ENCODE measurements around the gene IWS1.
"Not testable (repeated sequence)": the region's sequence is repeated elsewhere in the genome, so short reads cannot be mapped to it uniquely, and the experiment has no call there.

The IWS1 gene

GRCh38 chr2:127526132-127527000, at the start of gene IWS1:
TSS of gene IWS1 (minus strand) at chr2:127526489. CDS start at chr2:127526208, 281 bp downstream.
- peak; percentile 92 for DNase-seq (ENCODE audit: low spot score)

- DNase-seq (ENCODE audit: low spot score): no peak
Observed at GRCh38 chr2:127575941-127576432, 49.7 kb upstream of the IWS1 start.

DNA sequence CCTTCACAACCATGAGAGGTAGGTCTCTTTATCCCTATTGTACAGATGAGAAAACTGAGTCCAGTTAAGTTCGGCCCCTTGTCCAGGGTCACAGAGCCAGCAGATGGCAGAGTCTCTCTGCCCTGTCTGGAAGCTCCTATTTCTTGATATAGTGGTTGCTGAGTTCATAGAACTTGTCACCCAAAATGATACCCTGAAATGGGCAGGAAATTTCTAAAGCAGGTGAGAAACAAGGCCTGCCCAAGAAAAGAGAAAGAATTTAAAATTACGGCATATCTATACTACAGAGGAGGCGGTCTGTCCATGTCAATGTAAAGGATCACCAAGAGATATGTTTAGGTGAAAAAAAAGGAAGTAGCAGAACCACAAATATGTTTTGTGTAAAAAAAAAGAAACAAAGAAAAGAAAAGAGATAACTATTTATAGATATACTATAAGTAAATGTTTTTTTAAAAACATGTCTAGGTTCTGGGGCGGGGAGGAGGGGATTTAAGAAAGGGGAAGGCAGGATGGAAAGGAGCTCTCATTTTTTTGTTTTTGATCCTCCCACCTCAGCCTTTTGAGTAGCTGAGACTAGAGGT, 49.0 kb upstream of the IWS1 start:
- DNase-seq (ENCODE audit: low spot score): no peak

- no peak for DNase-seq (ENCODE audit: low spot score)
Observed at GRCh38 chr2:127574656-127575055, 48.4 kb upstream of the IWS1 start.

GRCh38 chr2:127573771-127574170, 47.5 kb upstream of the IWS1 start:
- DNase-seq (ENCODE audit: low spot score): no peak

- no peak for DNase-seq (ENCODE audit: low spot score)
Observed at GRCh38 chr2:127573298-127573697, 47.0 kb upstream of the IWS1 start.

- no peak for DNase-seq (ENCODE audit: low spot score)
Observed at GRCh38 chr2:127572841-127573240, 46.6 kb upstream of the IWS1 start.

- not testable (repeated sequence) for DNase-seq (ENCODE audit: low spot score)
Observed at GRCh38 chr2:127572352-127572751, 46.1 kb upstream of the IWS1 start.

- no peak for DNase-seq (ENCODE audit: low spot score)
Observed at GRCh38 chr2:127570282-127571250, 44.3 kb upstream of the IWS1 start.

DNA sequence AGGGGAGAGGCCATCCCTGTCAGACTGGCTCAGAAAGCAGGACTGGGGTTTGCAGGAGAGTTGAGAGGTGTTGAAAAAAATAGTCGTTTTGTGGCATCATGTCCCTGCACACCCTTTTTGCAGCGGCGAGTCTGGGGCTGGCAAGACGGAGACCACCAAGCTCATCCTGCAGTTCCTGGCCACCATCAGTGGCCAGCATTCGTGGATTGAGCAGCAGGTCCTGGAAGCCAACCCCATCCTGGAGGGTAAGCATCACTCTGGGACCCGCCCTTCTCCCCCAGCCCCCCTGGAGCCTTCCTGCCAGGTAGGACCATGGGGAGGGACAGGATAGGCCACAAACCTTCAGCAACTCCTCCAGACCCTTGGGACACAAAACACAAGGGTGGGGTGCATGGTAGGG, 43.4 kb upstream of the IWS1 start:
- DNase-seq (ENCODE audit: low spot score): no peak

DNA sequence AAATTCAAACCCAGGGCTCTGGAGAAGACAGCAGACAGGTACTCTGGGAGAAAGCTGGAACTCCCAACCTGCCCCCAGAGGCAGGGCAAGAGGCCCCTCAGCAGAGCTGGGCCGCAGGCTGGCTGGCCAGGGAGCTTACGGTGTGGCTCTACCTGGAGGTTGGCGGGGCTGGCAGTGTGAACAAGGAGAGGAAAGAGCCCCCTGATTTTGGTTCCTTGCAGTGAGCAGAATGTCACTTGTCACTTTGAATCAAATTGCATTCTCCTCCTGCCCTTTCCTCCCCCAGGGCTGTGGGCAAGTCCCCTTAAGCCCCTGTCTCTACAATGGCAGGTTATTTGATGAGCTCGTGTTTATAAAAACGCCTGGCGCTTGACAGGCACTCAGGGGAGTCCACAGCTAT, 41.8 kb upstream of the IWS1 start:
- no peak for DNase-seq (ENCODE audit: low spot score)

DNA sequence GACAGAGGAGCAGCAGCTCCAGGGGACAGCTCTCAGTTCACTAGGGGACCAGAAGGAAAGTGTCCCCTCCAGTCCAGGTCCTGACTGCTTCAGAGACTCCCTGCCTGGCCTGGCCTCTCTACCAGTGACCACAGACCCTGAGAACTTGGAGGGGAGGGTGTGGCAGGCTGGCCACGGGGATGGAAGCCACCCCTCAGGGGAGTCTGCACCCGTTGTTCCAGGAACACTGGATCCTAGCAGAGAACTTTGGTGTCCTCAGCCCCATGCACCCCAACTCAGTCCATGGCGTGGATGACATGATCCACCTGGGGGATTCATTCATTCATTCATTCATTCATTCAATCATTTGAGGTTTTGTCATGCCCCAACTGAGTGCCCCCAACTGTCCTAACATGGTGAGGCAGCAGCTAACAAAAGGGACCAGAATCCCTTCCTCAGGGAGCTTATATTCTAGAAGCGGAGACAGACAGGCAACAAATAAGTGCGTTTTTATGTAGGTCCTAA, 41.1 kb upstream of the IWS1 start:
- no peak for DNase-seq (ENCODE audit: low spot score)

- no peak for DNase-seq (ENCODE audit: low spot score)
Observed at GRCh38 chr2:127566576-127566975, 40.3 kb upstream of the IWS1 start.

DNA sequence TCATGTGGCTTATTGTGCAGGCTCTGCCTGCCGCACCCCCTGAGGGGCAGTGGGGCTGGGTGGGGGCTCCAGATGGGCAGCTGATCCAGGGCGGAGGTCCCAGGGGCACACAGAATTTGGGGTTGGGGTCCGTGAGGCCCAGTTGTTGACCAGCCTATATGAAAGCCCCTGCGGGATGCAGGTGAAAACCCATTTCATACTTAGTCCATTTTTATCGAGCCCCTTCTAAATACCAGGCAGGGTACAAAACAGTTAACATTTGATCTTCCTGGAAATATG, 39.8 kb upstream of the IWS1 start:
- DNase-seq (ENCODE audit: low spot score): no peak

DNA sequence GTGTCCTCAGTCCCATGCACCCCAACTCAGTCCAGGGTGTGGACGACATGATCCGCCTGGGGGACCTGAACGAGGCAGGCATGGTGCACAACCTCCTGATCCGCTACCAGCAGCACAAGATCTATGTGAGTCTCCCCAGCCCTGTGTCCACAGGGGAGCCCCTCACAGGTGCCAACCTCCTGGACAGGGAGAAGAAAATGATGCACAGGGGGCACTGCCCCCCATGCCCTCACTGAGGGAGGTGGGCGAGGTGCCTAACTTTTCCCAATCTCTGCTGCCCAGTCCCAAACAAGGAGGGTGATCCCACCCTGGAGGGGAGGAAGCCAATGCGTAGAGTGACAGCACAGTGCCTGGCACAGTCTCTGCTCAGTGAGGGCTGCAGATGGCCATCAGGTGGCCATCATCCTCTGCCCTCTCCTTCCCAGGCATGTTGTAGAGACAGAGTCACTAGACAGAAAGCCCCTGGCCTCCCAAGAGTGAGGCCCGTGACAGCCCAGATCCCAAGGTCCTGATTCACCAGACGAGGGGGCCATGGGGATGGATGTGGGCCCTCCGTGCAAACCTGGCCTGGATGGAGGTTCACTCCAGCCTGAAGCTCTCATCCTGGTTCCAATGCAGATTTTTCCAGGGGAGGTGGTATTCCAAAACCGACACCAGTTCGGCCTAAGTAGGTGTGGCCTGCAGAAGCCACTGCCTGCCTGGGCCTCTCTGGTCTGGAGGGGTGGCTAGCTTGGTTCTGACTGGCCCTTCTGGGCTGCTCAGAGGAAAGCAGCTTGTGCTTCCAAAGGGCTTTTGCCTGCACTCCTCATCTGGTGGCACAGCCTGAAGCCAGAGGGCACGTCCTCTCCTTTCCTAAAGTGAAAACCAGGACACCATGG, 39.2 kb upstream of the IWS1 start:
- DNase-seq (ENCODE audit: low spot score): no peak

- no peak for DNase-seq (ENCODE audit: low spot score)
Observed at GRCh38 chr2:127564429-127565260, 38.4 kb upstream of the IWS1 start.

- no peak for DNase-seq (ENCODE audit: low spot score)
Observed at GRCh38 chr2:127563458-127564428, 37.5 kb upstream of the IWS1 start.

DNA sequence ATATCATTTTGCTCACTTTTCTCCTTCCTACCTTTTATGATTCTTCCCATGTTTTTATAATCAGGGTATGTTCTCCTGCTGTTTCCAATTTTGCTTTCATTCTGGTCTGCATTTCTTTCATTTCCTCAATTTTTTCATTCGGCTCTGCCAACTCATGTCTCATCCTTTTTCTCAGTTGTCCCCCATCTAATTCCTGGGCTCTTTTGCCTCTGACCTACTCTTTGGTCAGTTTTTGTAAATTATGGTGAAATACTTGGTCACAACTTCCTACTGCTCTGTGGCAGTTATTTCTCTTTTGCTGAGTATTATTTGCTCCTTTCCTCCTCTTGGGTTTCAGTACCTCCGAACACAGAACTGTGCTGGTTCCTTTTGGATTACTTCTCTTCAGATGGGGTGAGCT, 36.6 kb upstream of the IWS1 start:
- no peak for DNase-seq (ENCODE audit: low spot score)

- DNase-seq (ENCODE audit: low spot score): no peak
Observed at GRCh38 chr2:127561371-127561770, 35.1 kb upstream of the IWS1 start.

Measured in CD4-positive, alpha-beta T cell treated with Interleukin-15 for 4 hours (primary cell).